ENCODE data around the gene RNU6-9. TPM values are rescaled to one million over a fixed set of nuclear protein-coding genes. Genes with fewer than 3 reads are reported as not detected.
"Not testable (repeated sequence)": the region's sequence is repeated elsewhere in the genome, so short reads cannot be mapped to it uniquely, and the experiment has no call there.

Gene RNU6-9
- total RNA-seq, 1 donor from 2014 or later, result not detected

DNA sequence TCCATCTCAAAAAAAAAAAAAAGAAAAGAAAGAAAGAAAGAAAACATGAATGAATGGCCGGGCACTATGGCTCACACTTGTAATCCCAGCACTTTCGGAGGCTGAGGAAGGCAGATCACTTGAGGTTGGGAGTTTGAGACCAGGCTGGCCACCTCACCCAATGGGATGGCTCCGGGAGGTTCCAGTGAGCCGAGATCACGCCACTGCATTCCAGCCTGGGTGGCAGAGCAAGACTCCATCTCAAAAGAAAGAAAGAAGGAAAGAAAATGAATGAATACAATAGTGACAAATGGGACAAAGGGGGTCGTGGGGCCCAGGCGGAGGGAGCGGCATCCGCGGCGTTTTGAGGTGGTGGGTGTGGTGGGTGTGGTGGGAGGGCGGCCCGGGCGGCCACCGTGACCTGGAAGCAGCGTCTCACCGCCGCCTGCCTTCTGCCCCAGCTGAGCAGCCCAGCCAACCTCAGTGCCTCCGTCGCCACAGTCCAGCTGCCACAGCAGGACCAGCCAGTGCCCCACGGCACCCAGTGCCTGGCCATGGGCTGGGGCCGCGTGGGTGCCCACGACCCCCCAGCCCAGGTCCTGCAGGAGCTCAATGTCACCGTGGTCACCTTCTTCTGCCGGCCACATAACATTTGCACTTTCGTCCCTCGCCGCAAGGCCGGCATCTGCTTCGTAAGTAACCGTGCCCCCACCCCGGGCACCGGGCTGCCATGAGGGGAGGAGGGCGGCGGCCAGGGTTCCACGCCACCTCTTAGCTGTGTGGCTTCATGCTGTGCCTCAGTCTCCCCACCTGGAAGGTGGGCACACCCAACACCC is 47.4 kb upstream of the RNU6-9 start:
- no peak overlapping the region for H3K4me2 ChIP-seq
- H3K36me3 ChIP-seq, result no peaks in the 10 kb centered on the region
- H4K20me1 ChIP-seq (ENCODE audit: low read depth), result no peaks in the 10 kb centered on the region
- peaks cover 3% of the 10 kb centered on the region for H3K4me1 ChIP-seq
- H3K27me3 ChIP-seq, result peaks cover 46% of the 10 kb centered on the region
- no peak overlapping the region for H3K9ac ChIP-seq
- peak; percentile 39 for DNase-seq (ENCODE audit: low spot score)
- H3K79me2 ChIP-seq (ENCODE audit: low read depth), result no peaks in the 10 kb centered on the region
- H3K4me1 Mint-ChIP-seq, result peaks cover 17% of the 10 kb centered on the region
- H3F3A ChIP-seq (ENCODE audit: low read depth), result peaks cover 28% of the 10 kb centered on the region
- H3K27ac ChIP-seq, result no peak overlapping the region
- no peak for TF ChIP-seq EZH2phosphoT487 (IDR thresholded peaks at IDR 0.05)
- TF ChIP-seq, protein P1, sequence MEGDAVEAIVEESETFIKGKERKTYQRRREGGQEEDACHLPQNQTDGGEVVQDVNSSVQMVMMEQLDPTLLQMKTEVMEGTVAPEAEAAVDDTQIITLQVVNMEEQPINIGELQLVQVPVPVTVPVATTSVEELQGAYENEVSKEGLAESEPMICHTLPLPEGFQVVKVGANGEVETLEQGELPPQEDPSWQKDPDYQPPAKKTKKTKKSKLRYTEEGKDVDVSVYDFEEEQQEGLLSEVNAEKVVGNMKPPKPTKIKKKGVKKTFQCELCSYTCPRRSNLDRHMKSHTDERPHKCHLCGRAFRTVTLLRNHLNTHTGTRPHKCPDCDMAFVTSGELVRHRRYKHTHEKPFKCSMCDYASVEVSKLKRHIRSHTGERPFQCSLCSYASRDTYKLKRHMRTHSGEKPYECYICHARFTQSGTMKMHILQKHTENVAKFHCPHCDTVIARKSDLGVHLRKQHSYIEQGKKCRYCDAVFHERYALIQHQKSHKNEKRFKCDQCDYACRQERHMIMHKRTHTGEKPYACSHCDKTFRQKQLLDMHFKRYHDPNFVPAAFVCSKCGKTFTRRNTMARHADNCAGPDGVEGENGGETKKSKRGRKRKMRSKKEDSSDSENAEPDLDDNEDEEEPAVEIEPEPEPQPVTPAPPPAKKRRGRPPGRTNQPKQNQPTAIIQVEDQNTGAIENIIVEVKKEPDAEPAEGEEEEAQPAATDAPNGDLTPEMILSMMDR (IDR thresholded peaks at IDR 0.05), result no peak
- TF ChIP-seq EZH2 (IDR thresholded peaks at IDR 0.05), result no peak
- peaks cover 42% of the 10 kb centered on the region for H3K27me3 Mint-ChIP-seq (ENCODE audit: insufficient read depth, low read depth)
- no peak overlapping the region for H3K4me3 ChIP-seq
- H3K4me3 Mint-ChIP-seq, result peak overlapping the region; percentile 74
- H2AFZ ChIP-seq (replicated peaks), result no peak overlapping the region
- H3K36me3 Mint-ChIP-seq, result no peaks in the 10 kb centered on the region
- H3K27ac Mint-ChIP-seq, result peak overlapping the region; percentile 80
- H3K9me3 ChIP-seq (ENCODE audit: low read depth), result no peaks in the 10 kb centered on the region
- H3K9me3 Mint-ChIP-seq, result peaks cover 3% of the 10 kb centered on the region

DNA sequence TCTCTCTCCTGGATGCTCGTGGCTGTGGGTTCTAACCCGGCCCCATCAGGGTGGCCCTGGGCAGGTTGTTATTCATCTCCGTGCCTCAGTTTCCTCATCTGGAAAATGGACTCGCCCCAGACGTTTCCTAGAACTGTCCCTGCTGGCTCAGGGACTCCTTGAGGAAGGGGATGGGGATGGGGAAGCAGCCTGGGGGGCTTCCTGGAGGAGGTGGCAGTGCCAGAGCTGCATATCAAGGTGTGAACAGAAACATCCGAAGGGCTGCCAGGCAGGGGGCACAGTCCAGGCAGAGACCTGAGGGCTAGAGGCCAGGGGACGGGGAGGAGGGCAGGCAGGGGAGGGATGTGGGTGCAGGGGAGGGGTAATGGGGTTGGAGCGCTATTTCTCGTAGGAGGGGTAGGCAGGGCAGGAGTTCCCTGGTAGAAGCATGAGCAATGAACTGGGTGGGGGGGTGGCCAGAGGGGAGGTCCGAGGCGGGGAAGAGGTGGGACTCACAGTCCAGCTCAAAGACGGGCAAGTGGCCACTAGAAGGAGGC is 44.8 kb upstream of the RNU6-9 start:
- Histone ChIP-seq H3K36me3 (no peaks in the 10 kb centered on the region), H3K4me1 (peaks cover 3% of the 10 kb centered on the region), H3K9ac (no peak overlapping the region), H3K4me2 (no peak overlapping the region), H4K20me1 (ENCODE audit: low read depth) (no peaks in the 10 kb centered on the region), H3K27me3 (peaks cover 26% of the 10 kb centered on the region), H3K79me2 (ENCODE audit: low read depth) (no peaks in the 10 kb centered on the region), H3F3A (ENCODE audit: low read depth) (peaks cover 24% of the 10 kb centered on the region), H3K9me3 (ENCODE audit: low read depth) (no peaks in the 10 kb centered on the region), H3K4me3 (no peak overlapping the region), H3K27ac (no peak overlapping the region), H2AFZ (replicated peaks) (no peak overlapping the region)
- H3K4me1 Mint-ChIP-seq, result peaks cover 11% of the 10 kb centered on the region
- no peak overlapping the region for H3K4me3 Mint-ChIP-seq
- no peak for TF ChIP-seq EZH2 (IDR thresholded peaks at IDR 0.05)
- TF ChIP-seq, protein P1 (IDR thresholded peaks at IDR 0.05), result no peak
- no peak for TF ChIP-seq EZH2phosphoT487 (IDR thresholded peaks at IDR 0.05)
- no peaks in the 10 kb centered on the region for H3K36me3 Mint-ChIP-seq
- H3K9me3 Mint-ChIP-seq, result no peaks in the 10 kb centered on the region
- no peak overlapping the region for H3K27ac Mint-ChIP-seq
- H3K27me3 Mint-ChIP-seq (ENCODE audit: insufficient read depth, low read depth), result peaks cover 29% of the 10 kb centered on the region
- DNase-seq (ENCODE audit: low spot score), result no peak

DNA sequence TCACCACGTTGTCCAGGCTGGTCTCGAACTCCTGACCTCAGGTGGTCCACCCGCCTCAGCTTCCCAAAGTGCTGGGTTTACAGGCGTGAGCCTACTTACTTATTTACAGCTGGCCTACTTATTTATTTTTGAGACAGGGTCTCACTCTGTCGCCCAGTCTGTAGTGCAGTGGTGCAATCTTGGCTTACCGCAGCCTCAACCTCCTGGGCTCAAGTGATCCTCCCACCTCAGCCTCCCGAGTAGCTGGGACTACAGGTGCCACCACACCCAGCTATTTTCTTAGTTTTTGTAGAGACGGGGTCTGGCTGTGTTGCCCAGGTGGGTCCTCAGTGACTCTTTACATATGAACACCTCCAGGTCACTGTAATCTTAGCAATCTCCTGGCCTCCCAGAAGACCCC is 44.1 kb upstream of the RNU6-9 start:
- peaks cover 27% of the 10 kb centered on the region for H3K27me3 Mint-ChIP-seq (ENCODE audit: insufficient read depth, low read depth)
- DNase-seq (ENCODE audit: low spot score); H3K4me3 ChIP-seq; H3K36me3 Mint-ChIP-seq; H3K27ac ChIP-seq; H3K9me3 Mint-ChIP-seq; H4K20me1 ChIP-seq (ENCODE audit: low read depth); H3K4me3 Mint-ChIP-seq; H3K79me2 ChIP-seq (ENCODE audit: low read depth); H2AFZ ChIP-seq (replicated peaks); H3K4me1 ChIP-seq; H3K9me3 ChIP-seq (ENCODE audit: low read depth); H3K36me3 ChIP-seq; H3K9ac ChIP-seq; H3K4me2 ChIP-seq; H3K27ac Mint-ChIP-seq: not testable (repeated sequence)
- peaks cover 11% of the 10 kb centered on the region for H3K4me1 Mint-ChIP-seq
- H3K27me3 ChIP-seq, result peaks cover 18% of the 10 kb centered on the region
- peaks cover 24% of the 10 kb centered on the region for H3F3A ChIP-seq (ENCODE audit: low read depth)
